ENCODE results near the gene C2CD5.

GRCh38 chr12:22416801-22417200 is 127.5 kb downstream of the C2CD5 start:
- TF ChIP-seq CTCF (IDR thresholded peaks at IDR 0.05), result no peak
- no peak for TF ChIP-seq POLR2A (IDR thresholded peaks at IDR 0.05)
- no peak for TF ChIP-seq EP300 (IDR thresholded peaks at IDR 0.05)
- no peak for TF ChIP-seq POLR2AphosphoS5 (IDR thresholded peaks at IDR 0.05)
